Measurements from ENCODE around the gene P2RX3.

DNA sequence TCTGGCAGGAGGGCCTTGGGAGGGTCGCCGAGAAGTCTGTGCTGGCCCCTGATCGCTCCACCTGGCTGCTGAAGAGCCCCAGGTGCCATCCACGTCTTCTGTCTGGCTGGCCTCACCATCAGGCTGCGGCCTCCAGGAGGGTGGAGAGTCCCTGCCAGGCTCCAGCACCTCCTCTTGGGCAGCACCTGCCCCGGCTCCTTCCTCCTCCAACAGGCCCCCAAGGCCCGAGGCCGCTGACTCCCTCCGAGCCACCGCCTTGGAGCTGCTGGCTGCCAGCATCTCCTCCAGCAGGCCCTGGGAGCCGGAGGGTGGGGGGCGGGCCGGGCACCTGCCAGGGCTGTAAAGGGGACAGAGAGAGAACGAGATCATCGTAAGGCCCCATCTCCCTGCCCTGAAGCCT, 35.7 kb upstream of the P2RX3 start:
- no peak for TF ChIP-seq CTCF (IDR thresholded peaks at IDR 0.05 in 8 of 11, conservative IDR thresholded peaks at IDR 0.05 in 3 of 11)
- TF ChIP-seq POLR2A (IDR thresholded peaks at IDR 0.05), result no peak

Measured in spleen (tissue), 7 donors.